Measurements from ENCODE around the gene IGFLR1. TPM values are rescaled to one million over a fixed set of nuclear protein-coding genes. Genes with fewer than 3 reads are reported as not detected.

The IGFLR1 gene
- total and polyA plus RNA-seq, 9 of the 15 experiments (the other 6 are each of a cell fraction or from before 2014, with no cell fraction given) = 1.0 to 14.3 (median 4.6) TPM

DNA sequence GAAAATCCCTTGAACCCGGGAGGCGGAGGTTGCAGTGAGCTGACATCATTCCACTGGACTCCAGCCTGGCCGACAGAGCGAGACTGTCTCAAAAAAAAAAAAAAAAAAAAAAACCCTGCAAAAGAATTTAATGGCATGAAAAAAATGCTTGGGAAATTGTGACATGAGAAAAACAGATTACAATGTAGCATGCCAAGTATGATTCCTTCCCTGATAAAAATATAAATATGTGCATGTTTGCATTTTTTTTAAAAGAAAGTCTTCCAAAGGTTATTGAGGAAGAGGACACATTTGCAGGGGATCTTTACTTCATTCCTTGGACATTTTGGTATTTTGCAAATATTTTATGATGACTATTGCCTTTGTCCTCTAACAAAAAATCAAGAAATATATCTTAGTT, 52.4 kb downstream of the IGFLR1 start:
- in situ Hi-C loops (cut with MboI) = no loop called here
- 11% methylated on average over 3 of the region's 4 CpGs for WGBS (ENCODE audit: insufficient coverage, low coverage, missing lambda C conversion rate)

More for the DNA sequence above, 52.4 kb downstream of the IGFLR1 start:
- Histone ChIP-seq H4K20me1 (replicated peaks; ENCODE audit: control insufficient read depth, insufficient read depth, low read length) (no peaks in the 10 kb centered on the region), H3K4me1 (replicated peaks in 1 of 2; ENCODE audit: control insufficient read depth in 2 of 2, insufficient read depth in 2 of 2, low read length in 2 of 2) (no peaks in the 10 kb centered on the region; a peak in 1 of 5 replicates), H2AFZ (ENCODE audit: low read depth, low read length) (no peak overlapping the region), H3K27me3 (ENCODE audit: control insufficient read depth in 2 of 2, insufficient read depth in 2 of 2, low read length in 2 of 2) (no peaks in the 10 kb centered on the region), H3K4me2 (ENCODE audit: insufficient read depth, low read length) (no peak overlapping the region), H3K9me3 (replicated peaks; ENCODE audit: control insufficient read depth, insufficient read depth, low read depth, low read length) (no peaks in the 10 kb centered on the region), H3K79me2 (ENCODE audit: control insufficient read depth, insufficient read depth, low read length) (no peaks in the 10 kb centered on the region), H3K36me3 (ENCODE audit: control insufficient read depth, insufficient read depth, low read length) (no peaks in the 10 kb centered on the region), H3K9ac (ENCODE audit: insufficient read depth in 1 of 2, low read depth in 2 of 2, low read length in 2 of 2) (no peak overlapping the region), H3K27ac (ENCODE audit: extremely low read depth, low read depth, low read length) (no peak overlapping the region), H3K4me3 (no peak overlapping the region), H3K9me1 (ENCODE audit: control insufficient read depth, insufficient read depth, low read length) (no peaks in the 10 kb centered on the region)
- DNase-seq (ENCODE audit: extremely low read depth in 1 of 4, low spot score in 3 of 4) (no peak), FAIRE-seq (no peak), ATAC-seq (no peak)
- CTCF ChIA-PET (ENCODE audit: low intra/inter-chr PET ratio) = interaction anchor here (0.6 kb wide), 1 partner anchor 242 kb away, joined by 3 read pairs; no protein-coding TSS in a partner anchor
- intact Hi-C loops (cut with micrococcal nuclease) = no loop called here
- POLR2A ChIA-PET = no interaction called here
- BruUV-seq (replicated peaks) = no TSS peak
- TF ChIP-seq SRSF3 (IDR thresholded peaks at IDR 0.05; ENCODE audit: insufficient read depth, low read length) (no peak), ZNF316 (IDR thresholded peaks at IDR 0.05) (0 out of 2 replicates have a peak, but pooled peaks have one; percentile 12)

Other genes with a start within 250 kb of the IGFLR1 start
Only the 7 nearest of the 27 such genes appear.
- 8.1 and 9.0 TPM in 2 replicates for gene KMT2B, start 24.4 kb downstream of the IGFLR1 start, total RNA-seq (2014; rRNA removed)
- 2.7 and 4.8 TPM in 2 replicates for gene KMT2B, start 24.4 kb downstream of the IGFLR1 start, total RNA-seq (2014; rRNA removed; fragmentation: Illumina TruSeq; extraction: Trizol)
- gene KMT2B, start 24.4 kb downstream of the IGFLR1 start, total RNA-seq (2015; rRNA removed; fragmentation: Illumina TruSeq; extraction: Trizol) = 6.0 and 6.7 TPM in 2 replicates
- gene KMT2B, start 24.4 kb downstream of the IGFLR1 start, total RNA-seq (2021) = 36.0 and 43.9 TPM in 2 replicates
- 11.0 and 19.1 TPM in 2 replicates for gene KMT2B, start 24.4 kb downstream of the IGFLR1 start, polyA plus RNA-seq (2011; rRNA removed)
- 21.5 and 27.8 TPM in 2 replicates for gene KMT2B, start 24.4 kb downstream of the IGFLR1 start, polyA plus RNA-seq (2014; fragmentation: Illumina TruSeq; extraction: Trizol)
- gene KMT2B, start 24.4 kb downstream of the IGFLR1 start, polyA plus RNA-seq (2014; fragmentation: Nextera tagmentation; extraction: Ambion mirVana) = 1 to 10 TPM in 1 of 2 experiments, under 1 TPM in 1; 0.63 to 1.3 TPM
- 16.4 and 21.9 TPM in 2 replicates for gene KMT2B, start 24.4 kb downstream of the IGFLR1 start, polyA plus RNA-seq (2014; rRNA removed)
- 11.3 and 14.0 TPM in 2 replicates for gene U2AF1L4, start 3.0 kb upstream of the IGFLR1 start, total RNA-seq (2014; rRNA removed)
- gene U2AF1L4, start 3.0 kb upstream of the IGFLR1 start, total RNA-seq (2014; rRNA removed; fragmentation: Illumina TruSeq; extraction: Trizol) = 6.6 and 8.4 TPM in 2 replicates
- gene U2AF1L4, start 3.0 kb upstream of the IGFLR1 start, total RNA-seq (2015; rRNA removed; fragmentation: Illumina TruSeq; extraction: Trizol) = 8.9 and 12.6 TPM in 2 replicates
- gene U2AF1L4, start 3.0 kb upstream of the IGFLR1 start, total RNA-seq (2021) = 11.2 and 14.8 TPM in 2 replicates
- gene U2AF1L4, start 3.0 kb upstream of the IGFLR1 start, polyA plus RNA-seq (2011; rRNA removed) = 9.5 and 16.9 TPM in 2 replicates
- gene U2AF1L4, start 3.0 kb upstream of the IGFLR1 start, polyA plus RNA-seq (2014; fragmentation: Illumina TruSeq; extraction: Trizol) = 14.4 and 16.7 TPM in 2 replicates
- gene U2AF1L4, start 3.0 kb upstream of the IGFLR1 start, polyA plus RNA-seq (2014; fragmentation: Nextera tagmentation; extraction: Ambion mirVana) = 10 to 100 TPM in 1 of 2 experiments, 1 to 10 TPM in 1; 9.7 to 16.7 TPM
- gene U2AF1L4, start 3.0 kb upstream of the IGFLR1 start, polyA plus RNA-seq (2014; rRNA removed) = 14.4 and 19.5 TPM in 2 replicates
- gene PSENEN, start 3.2 kb upstream of the IGFLR1 start, total RNA-seq (2014; rRNA removed) = 42.3 and 49.6 TPM in 2 replicates
- gene PSENEN, start 3.2 kb upstream of the IGFLR1 start, total RNA-seq (2014; rRNA removed; fragmentation: Illumina TruSeq; extraction: Trizol) = 48.0 and 53.3 TPM in 2 replicates
- gene PSENEN, start 3.2 kb upstream of the IGFLR1 start, total RNA-seq (2015; rRNA removed; fragmentation: Illumina TruSeq; extraction: Trizol) = 59.0 and 61.1 TPM in 2 replicates
- 63.1 and 65.7 TPM in 2 replicates for gene PSENEN, start 3.2 kb upstream of the IGFLR1 start, total RNA-seq (2021)
- 29.6 and 34.5 TPM in 2 replicates for gene PSENEN, start 3.2 kb upstream of the IGFLR1 start, polyA plus RNA-seq (2011; rRNA removed)
- 54.2 and 58.6 TPM in 2 replicates for gene PSENEN, start 3.2 kb upstream of the IGFLR1 start, polyA plus RNA-seq (2014; fragmentation: Illumina TruSeq; extraction: Trizol)
- gene PSENEN, start 3.2 kb upstream of the IGFLR1 start, polyA plus RNA-seq (2014; fragmentation: Nextera tagmentation; extraction: Ambion mirVana) = 100 to 1,000 TPM; 261 to 299 TPM
- 76.5 and 79.2 TPM in 2 replicates for gene PSENEN, start 3.2 kb upstream of the IGFLR1 start, polyA plus RNA-seq (2014; rRNA removed)
- 7.7 and 10.3 TPM in 2 replicates for gene LIN37, start 6.1 kb upstream of the IGFLR1 start, total RNA-seq (2014; rRNA removed)
- gene LIN37, start 6.1 kb upstream of the IGFLR1 start, total RNA-seq (2014; rRNA removed; fragmentation: Illumina TruSeq; extraction: Trizol) = 5.0 and 5.7 TPM in 2 replicates
- gene LIN37, start 6.1 kb upstream of the IGFLR1 start, total RNA-seq (2015; rRNA removed; fragmentation: Illumina TruSeq; extraction: Trizol) = 8.5 and 8.6 TPM in 2 replicates
- 9.2 TPM in 2 replicates for gene LIN37, start 6.1 kb upstream of the IGFLR1 start, total RNA-seq (2021)
- 4.4 and 8.7 TPM in 2 replicates for gene LIN37, start 6.1 kb upstream of the IGFLR1 start, polyA plus RNA-seq (2011; rRNA removed)
- 11.5 and 14.4 TPM in 2 replicates for gene LIN37, start 6.1 kb upstream of the IGFLR1 start, polyA plus RNA-seq (2014; fragmentation: Illumina TruSeq; extraction: Trizol)
- gene LIN37, start 6.1 kb upstream of the IGFLR1 start, polyA plus RNA-seq (2014; fragmentation: Nextera tagmentation; extraction: Ambion mirVana) = 1 to 10 TPM; 1.2 to 3.1 TPM
- gene LIN37, start 6.1 kb upstream of the IGFLR1 start, polyA plus RNA-seq (2014; rRNA removed) = 9.0 and 12.5 TPM in 2 replicates
- gene HSPB6, start 14.6 kb upstream of the IGFLR1 start, total RNA-seq (2014; rRNA removed) = not detected in 2 replicates
- not detected in 2 replicates for gene HSPB6, start 14.6 kb upstream of the IGFLR1 start, total RNA-seq (2014; rRNA removed; fragmentation: Illumina TruSeq; extraction: Trizol)
- gene HSPB6, start 14.6 kb upstream of the IGFLR1 start, total RNA-seq (2015; rRNA removed; fragmentation: Illumina TruSeq; extraction: Trizol) = not detected in 2 replicates
- gene HSPB6, start 14.6 kb upstream of the IGFLR1 start, total RNA-seq (2021) = 0.40 and 0.55 TPM in 2 replicates
- gene HSPB6, start 14.6 kb upstream of the IGFLR1 start, polyA plus RNA-seq (2011; rRNA removed) = 0.05 TPM in 1 of 2 replicates, not detected in the other
- gene HSPB6, start 14.6 kb upstream of the IGFLR1 start, polyA plus RNA-seq (2014; fragmentation: Illumina TruSeq; extraction: Trizol) = 0.14 TPM in 1 of 2 replicates, not detected in the other
- gene HSPB6, start 14.6 kb upstream of the IGFLR1 start, polyA plus RNA-seq (2014; fragmentation: Nextera tagmentation; extraction: Ambion mirVana) = not detected
- gene HSPB6, start 14.6 kb upstream of the IGFLR1 start, polyA plus RNA-seq (2014; rRNA removed) = not detected in 2 replicates
- 3.5 and 8.6 TPM in 2 replicates for gene PROSER3, start 15.7 kb upstream of the IGFLR1 start, total RNA-seq (2014; rRNA removed)
- gene PROSER3, start 15.7 kb upstream of the IGFLR1 start, total RNA-seq (2014; rRNA removed; fragmentation: Illumina TruSeq; extraction: Trizol) = 4.2 and 5.1 TPM in 2 replicates
- 4.3 and 5.7 TPM in 2 replicates for gene PROSER3, start 15.7 kb upstream of the IGFLR1 start, total RNA-seq (2015; rRNA removed; fragmentation: Illumina TruSeq; extraction: Trizol)
- gene PROSER3, start 15.7 kb upstream of the IGFLR1 start, total RNA-seq (2021) = 33.2 and 39.5 TPM in 2 replicates
- gene PROSER3, start 15.7 kb upstream of the IGFLR1 start, polyA plus RNA-seq (2011; rRNA removed) = 6.3 and 14.0 TPM in 2 replicates
- gene PROSER3, start 15.7 kb upstream of the IGFLR1 start, polyA plus RNA-seq (2014; fragmentation: Illumina TruSeq; extraction: Trizol) = 32.4 and 33.3 TPM in 2 replicates
- gene PROSER3, start 15.7 kb upstream of the IGFLR1 start, polyA plus RNA-seq (2014; fragmentation: Nextera tagmentation; extraction: Ambion mirVana) = 1 to 10 TPM; 1.0 to 1.5 TPM
- 12.8 and 14.7 TPM in 2 replicates for gene PROSER3, start 15.7 kb upstream of the IGFLR1 start, polyA plus RNA-seq (2014; rRNA removed)
- gene ARHGAP33, start 33.1 kb upstream of the IGFLR1 start, total RNA-seq (2014; rRNA removed) = 1.2 and 3.3 TPM in 2 replicates
- 0.41 and 1.0 TPM in 2 replicates for gene ARHGAP33, start 33.1 kb upstream of the IGFLR1 start, total RNA-seq (2014; rRNA removed; fragmentation: Illumina TruSeq; extraction: Trizol)
- gene ARHGAP33, start 33.1 kb upstream of the IGFLR1 start, total RNA-seq (2015; rRNA removed; fragmentation: Illumina TruSeq; extraction: Trizol) = 1.2 and 1.6 TPM in 2 replicates
- gene ARHGAP33, start 33.1 kb upstream of the IGFLR1 start, total RNA-seq (2021) = 13.0 and 26.6 TPM in 2 replicates
- 1.9 and 10.4 TPM in 2 replicates for gene ARHGAP33, start 33.1 kb upstream of the IGFLR1 start, polyA plus RNA-seq (2011; rRNA removed)
- 4.9 and 10.3 TPM in 2 replicates for gene ARHGAP33, start 33.1 kb upstream of the IGFLR1 start, polyA plus RNA-seq (2014; fragmentation: Illumina TruSeq; extraction: Trizol)
- gene ARHGAP33, start 33.1 kb upstream of the IGFLR1 start, polyA plus RNA-seq (2014; fragmentation: Nextera tagmentation; extraction: Ambion mirVana) = under 1 TPM in 1 of 2 experiments, not detected in 1; 0.06 TPM
- 11.1 and 14.9 TPM in 2 replicates for gene ARHGAP33, start 33.1 kb upstream of the IGFLR1 start, polyA plus RNA-seq (2014; rRNA removed)